ENCODE results near the gene EDEM1.
A peak's percentile ranks its signal among the peaks of the same experiment; 100 is the strongest.

Gene EDEM1

GRCh38 chr3:5222283-5223005 lies 34.9 kb downstream of the EDEM1 start:
- H3K4me1 ChIP-seq = no peaks in the 10 kb centered on the region
- no peak overlapping the region for H2AFZ ChIP-seq
- no peak for TF ChIP-seq CTCF (IDR thresholded peaks at IDR 0.05)
- H3K9me3 ChIP-seq (ENCODE audit: control insufficient read depth, low read length) = no peaks in the 10 kb centered on the region
- no peaks in the 10 kb centered on the region for H3K27me3 ChIP-seq (ENCODE audit: control insufficient read depth, insufficient read depth, low read length)
- no peak overlapping the region for H3K4me2 ChIP-seq (ENCODE audit: low read length)
- H3K4me3 ChIP-seq (ENCODE audit: low read depth, low read length) = no peak overlapping the region
- H3K79me2 ChIP-seq = no peaks in the 10 kb centered on the region
- H3K27ac ChIP-seq = no peak overlapping the region
- H3K9ac ChIP-seq = no peak overlapping the region
- no peaks in the 10 kb centered on the region for H3K36me3 ChIP-seq (ENCODE audit: control insufficient read depth, insufficient read depth, low read length)

GRCh38 chr3:5226783-5227182 lies 39.3 kb downstream of the EDEM1 start:
- H3K36me3 ChIP-seq (ENCODE audit: control insufficient read depth, insufficient read depth, low read length) = no peaks in the 10 kb centered on the region
- H3K9me3 ChIP-seq (ENCODE audit: control insufficient read depth, low read length) = no peaks in the 10 kb centered on the region
- H3K4me1 ChIP-seq = no peaks in the 10 kb centered on the region
- no peak overlapping the region for H3K4me2 ChIP-seq (ENCODE audit: low read length)
- H3K4me3 ChIP-seq (ENCODE audit: low read depth, low read length) = no peak overlapping the region
- H3K27me3 ChIP-seq (ENCODE audit: control insufficient read depth, insufficient read depth, low read length) = no peaks in the 10 kb centered on the region
- H3K27ac ChIP-seq = no peak overlapping the region
- peak; percentile 16 for TF ChIP-seq CTCF (IDR thresholded peaks at IDR 0.05)
- H3K79me2 ChIP-seq = no peaks in the 10 kb centered on the region
- H2AFZ ChIP-seq = no peak overlapping the region
- H3K9ac ChIP-seq = no peak overlapping the region

- no peaks in the 10 kb centered on the region for H3K4me1 ChIP-seq
- no peak overlapping the region for H2AFZ ChIP-seq
Observed at GRCh38 chr3:5227812-5228211, 40.3 kb downstream of the EDEM1 start.

GRCh38 chr3:5229414-5229813 lies 41.9 kb downstream of the EDEM1 start:
- no peak for TF ChIP-seq CTCF (IDR thresholded peaks at IDR 0.05)
- H2AFZ ChIP-seq = no peak overlapping the region
- no peak overlapping the region for H3K27ac ChIP-seq
- no peaks in the 10 kb centered on the region for H3K9me3 ChIP-seq (ENCODE audit: control insufficient read depth, low read length)
- H3K27me3 ChIP-seq (ENCODE audit: control insufficient read depth, insufficient read depth, low read length) = no peaks in the 10 kb centered on the region
- no peak overlapping the region for H3K4me2 ChIP-seq (ENCODE audit: low read length)
- H3K9ac ChIP-seq = no peak overlapping the region
- no peaks in the 10 kb centered on the region for H3K4me1 ChIP-seq
- H3K79me2 ChIP-seq = no peaks in the 10 kb centered on the region
- H3K36me3 ChIP-seq (ENCODE audit: control insufficient read depth, insufficient read depth, low read length) = no peaks in the 10 kb centered on the region
- H3K4me3 ChIP-seq (ENCODE audit: low read depth, low read length) = no peak overlapping the region

More at GRCh38 chr3:5227812-5228211, 40.3 kb downstream of the EDEM1 start:
- Histone ChIP-seq H3K27ac (no peak overlapping the region), H3K36me3 (ENCODE audit: control insufficient read depth, insufficient read depth, low read length) (no peaks in the 10 kb centered on the region), H3K9ac (no peak overlapping the region), H3K27me3 (ENCODE audit: control insufficient read depth, insufficient read depth, low read length) (no peaks in the 10 kb centered on the region), H3K79me2 (no peaks in the 10 kb centered on the region), H3K9me3 (ENCODE audit: control insufficient read depth, low read length) (no peaks in the 10 kb centered on the region), H3K4me2 (ENCODE audit: low read length) (no peak overlapping the region), H3K4me3 (ENCODE audit: low read depth, low read length) (no peak overlapping the region)
- no peak for TF ChIP-seq CTCF (IDR thresholded peaks at IDR 0.05)

GRCh38 chr3:5231074-5231473 lies 43.6 kb downstream of the EDEM1 start:
- Histone ChIP-seq H3K4me3 (ENCODE audit: low read depth, low read length) (no peak overlapping the region), H3K36me3 (ENCODE audit: control insufficient read depth, insufficient read depth, low read length) (no peaks in the 10 kb centered on the region), H3K9ac (no peak overlapping the region), H3K27me3 (ENCODE audit: control insufficient read depth, insufficient read depth, low read length) (no peaks in the 10 kb centered on the region), H3K9me3 (ENCODE audit: control insufficient read depth, low read length) (no peaks in the 10 kb centered on the region), H3K4me2 (ENCODE audit: low read length) (no peak overlapping the region), H3K27ac (no peak overlapping the region), H3K4me1 (no peaks in the 10 kb centered on the region), H2AFZ (no peak overlapping the region), H3K79me2 (no peaks in the 10 kb centered on the region)
- TF ChIP-seq CTCF (IDR thresholded peaks at IDR 0.05) = no peak

Measured in parathyroid adenoma (tissue), 2 donors.